MM.1S (cell line): ENCODE results near the gene RASIP1.

ENCODE experiments used
- DNase-seq: peaks from one replicate; pipeline ENCODE4 v3.0.0-alpha.2; 2015
- H2AFZ ChIP-seq: fragments of 300-600 bp; sonication (generic); 2 replicates; pipeline ENCODE4 v1.6.0; 2016; ENCODE audit warnings: antibody characterized with exemption, low read length
- H3F3A ChIP-seq: fragments of 300-600 bp; sonication (generic); 2 replicates; pipeline ENCODE4 v1.6.1; 2016; ENCODE audit warnings: mild to moderate bottlenecking, antibody characterized with exemption, low read length, moderate library complexity, mixed read lengths; ENCODE audit not compliant: insufficient read depth
- H3K27ac ChIP-seq: fragments of 300-600 bp; sonication (generic); 2 replicates; pipeline ENCODE4 v1.5.1; 2016; ENCODE audit warnings: mild to moderate bottlenecking, low read length
- H3K27me3 ChIP-seq: fragments of 300-600 bp; sonication (generic); replicated peaks from 2 replicates; pipeline ENCODE4 v1.6.0; 2016; ENCODE audit warnings: low read length; ENCODE audit not compliant: insufficient read depth
- H3K36me3 ChIP-seq: fragments of 300-600 bp; sonication (generic); replicated peaks from 2 replicates; pipeline ENCODE4 v1.6.1; 2016; ENCODE audit warnings: mild to moderate bottlenecking, low read length, mixed read lengths; ENCODE audit not compliant: insufficient read depth
- H3K4me1 ChIP-seq: fragments of 300-600 bp; sonication (generic); 2 replicates; pipeline ENCODE4 v1.6.1; 2016; ENCODE audit warnings: low read length, mixed read lengths
- H3K4me2 ChIP-seq: fragments of 300-600 bp; sonication (generic); 2 replicates; pipeline ENCODE4 v1.6.0; 2016; ENCODE audit warnings: low read depth, low read length
- H3K4me3 ChIP-seq: fragments of 300-600 bp; sonication (generic); 2 replicates; pipeline ENCODE4 v1.5.1; 2016; ENCODE audit warnings: low read length, mixed read lengths
- H3K79me2 ChIP-seq: fragments of 300-600 bp; sonication (generic); 2 replicates; pipeline ENCODE4 v1.6.1; 2016; ENCODE audit warnings: mixed run types, low read length, mixed read lengths
- H3K9ac ChIP-seq: fragments of 300-600 bp; sonication (generic); 2 replicates; pipeline ENCODE4 v1.6.1; 2016; ENCODE audit warnings: low read length, mixed read lengths
- H3K9me2 ChIP-seq: fragments of 300-600 bp; sonication (generic); replicated peaks from 2 replicates; pipeline ENCODE4 v1.6.1; 2016; ENCODE audit warnings: mild to moderate bottlenecking, low read length, mixed read lengths; ENCODE audit not compliant: insufficient read depth
- H3K9me3 ChIP-seq: fragments of 300-600 bp; sonication (generic); replicated peaks from 2 replicates; pipeline ENCODE4 v1.6.1; 2016; ENCODE audit warnings: mild to moderate bottlenecking, low read length, mixed read lengths; ENCODE audit not compliant: insufficient read depth
- H4K20me1 ChIP-seq: fragments of 300-600 bp; sonication (generic); 2 replicates; pipeline ENCODE4 v1.6.1; 2016; ENCODE audit warnings: mild to moderate bottlenecking, low read length, moderate library complexity, mixed read lengths; ENCODE audit not compliant: insufficient read depth
- CTCF ChIP-seq: fragments of 300-600 bp; sonication (generic); IDR thresholded peaks from 2 replicates; pipeline ENCODE4 v1.5.1; 2016; ENCODE audit warnings: antibody characterized with exemption, low read length, mixed read lengths
- EZH2 ChIP-seq: fragments of 300-600 bp; sonication (generic); optimal IDR thresholded peaks from 2 replicates; pipeline ENCODE3; 2017; ENCODE audit warnings: low read depth, mild to moderate bottlenecking, antibody characterized with exemption, low read length, mixed read lengths
- EZH2phosphoT487 ChIP-seq: fragments of 300-600 bp; sonication (generic); IDR thresholded peaks from 2 replicates; pipeline ENCODE4 v1.6.1; 2018; ENCODE audit warnings: antibody characterized with exemption, low read length

The RASIP1 gene

DNA sequence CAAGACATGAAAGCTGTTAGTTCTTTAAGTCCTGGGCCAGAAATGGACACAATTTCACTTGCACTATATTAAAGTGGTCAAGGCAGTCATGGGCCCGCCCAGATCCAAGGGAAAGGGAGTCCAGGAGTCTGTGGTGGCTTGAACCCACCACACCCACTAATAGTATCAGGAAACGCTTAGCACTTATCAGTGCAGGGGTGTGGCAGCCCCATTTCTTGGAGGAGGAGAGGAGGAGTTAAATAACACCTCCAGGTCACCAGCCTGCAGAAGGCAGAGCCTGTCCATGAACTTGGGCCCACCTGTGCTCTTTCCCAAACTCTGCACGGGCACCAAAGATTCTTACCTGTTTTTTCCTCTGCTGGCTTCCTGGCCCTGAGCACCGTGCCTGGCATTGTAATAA, 62.2 kb downstream of the RASIP1 start:
- no peak overlapping the region for H2AFZ ChIP-seq
- no peaks in the 10 kb centered on the region for H3K9me3 ChIP-seq
- no peak overlapping the region for H3K4me2 ChIP-seq
- H3K79me2 ChIP-seq = no peaks in the 10 kb centered on the region
- no peak overlapping the region for H3K9ac ChIP-seq
- no peaks in the 10 kb centered on the region; the same call in 1 of the 2 replicates for H3K4me1 ChIP-seq
- no peaks in the 10 kb centered on the region for H4K20me1 ChIP-seq
- H3K9me2 ChIP-seq = no peaks in the 10 kb centered on the region
- H3K4me3 ChIP-seq = no peak overlapping the region
- no peaks in the 10 kb centered on the region for H3K36me3 ChIP-seq
- TF ChIP-seq EZH2 = no peak
- TF ChIP-seq CTCF = no peak
- TF ChIP-seq EZH2phosphoT487 = no peak
- H3K27ac ChIP-seq = no peak overlapping the region
- no peaks in the 10 kb centered on the region for H3F3A ChIP-seq
- peaks cover 95% of the 10 kb centered on the region for H3K27me3 ChIP-seq
- DNase-seq = no peak

DNA sequence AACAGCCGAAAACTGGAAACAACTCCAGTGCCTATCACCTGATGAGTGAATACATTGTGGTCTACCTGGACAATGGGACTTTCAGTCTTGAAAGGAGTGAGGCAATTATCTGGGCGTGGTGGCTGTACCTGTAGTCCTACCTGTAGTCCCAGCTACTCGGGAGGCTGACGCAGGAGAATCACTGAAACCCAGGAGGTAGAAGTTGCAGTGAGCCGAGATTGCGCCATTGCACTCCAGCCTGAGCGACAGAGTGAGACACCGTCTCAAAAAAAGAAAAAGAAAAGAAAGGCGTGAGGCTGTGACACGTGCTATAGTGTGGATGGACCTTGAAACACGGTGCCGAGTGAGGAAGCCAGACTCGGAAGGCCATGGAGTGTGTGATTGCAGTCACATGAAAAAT, 63.5 kb downstream of the RASIP1 start:
- Histone ChIP-seq H3K9ac (no peak overlapping the region), H3K4me1 (no peaks in the 10 kb centered on the region; the same call in 1 of the 2 replicates), H3K27ac (no peak overlapping the region), H3K36me3 (no peaks in the 10 kb centered on the region), H3F3A (no peaks in the 10 kb centered on the region), H3K4me3 (no peak overlapping the region), H4K20me1 (no peaks in the 10 kb centered on the region), H3K79me2 (no peaks in the 10 kb centered on the region), H3K9me2 (no peaks in the 10 kb centered on the region), H3K4me2 (no peak overlapping the region), H3K9me3 (no peaks in the 10 kb centered on the region), H3K27me3 (peaks cover 95% of the 10 kb centered on the region), H2AFZ (no peak overlapping the region)
- TF ChIP-seq EZH2 (no peak), CTCF (no peak), EZH2phosphoT487 (no peak)
- no peak for DNase-seq

DNA sequence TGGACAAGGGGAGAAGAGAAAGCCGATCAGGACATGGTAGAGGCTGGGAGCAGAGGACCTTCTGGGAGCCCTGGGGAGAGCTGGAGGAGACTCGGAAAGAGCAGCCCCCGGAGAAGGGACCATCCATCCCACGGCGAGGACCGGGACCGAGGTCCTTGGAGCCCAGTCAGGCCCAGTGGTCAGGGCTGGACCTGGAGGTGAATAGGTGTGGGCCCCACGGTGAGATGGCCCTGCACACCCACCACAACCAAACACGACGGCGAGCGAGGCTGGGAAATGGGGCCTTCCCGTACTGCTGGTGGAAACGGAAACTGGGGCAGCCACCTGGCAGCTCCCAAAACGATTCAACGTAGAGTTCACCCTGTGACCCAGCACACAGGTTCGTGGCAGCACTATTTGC, 63.9 kb downstream of the RASIP1 start:
- no peaks in the 10 kb centered on the region for H3K9me3 ChIP-seq
- no peak overlapping the region for H3K27ac ChIP-seq
- H3K9ac ChIP-seq = no peak overlapping the region
- no peak overlapping the region for H3K4me3 ChIP-seq
- DNase-seq = no peak
- H3F3A ChIP-seq = no peaks in the 10 kb centered on the region
- no peaks in the 10 kb centered on the region for H3K79me2 ChIP-seq
- H3K4me1 ChIP-seq = no peaks in the 10 kb centered on the region; the same call in 1 of the 2 replicates
- no peak overlapping the region for H2AFZ ChIP-seq
- H3K9me2 ChIP-seq = no peaks in the 10 kb centered on the region
- H4K20me1 ChIP-seq = no peaks in the 10 kb centered on the region
- no peak for TF ChIP-seq CTCF
- no peak for TF ChIP-seq EZH2phosphoT487
- no peak for TF ChIP-seq EZH2
- H3K36me3 ChIP-seq = no peaks in the 10 kb centered on the region
- H3K27me3 ChIP-seq = peaks cover 92% of the 10 kb centered on the region
- H3K4me2 ChIP-seq = no peak overlapping the region
